ENCODE data around the gene NAA30. TPM values are rescaled to one million over a fixed set of nuclear protein-coding genes. Genes with fewer than 3 reads are reported as not detected.
A peak's percentile ranks its signal among the peaks of the same experiment; 100 is the strongest.

Gene NAA30
- total and polyA plus RNA-seq, 2 donors (not counting 1 experiment from before 2014, with no cell fraction given), result 2.8 to 13.3 TPM

GRCh38 chr14:57390806-57391516 is 575 bp downstream of the NAA30 start:
- H3K4me3 ChIP-seq (ENCODE audit: control extremely low read depth in 1 of 5, extremely low read depth in 1 of 5, insufficient read depth in 1 of 5, low read depth in 2 of 5, low read length in 4 of 5), result peak overlapping the region; percentile 38 to 97 (median 81)
- CTCF ChIA-PET, result no interaction called here
- Mint-ChIP-seq H3K27me3 (no peaks in the 10 kb centered on the region), H3K4me3 (peak overlapping the region; percentile 88), H3K27ac (peak overlapping the region; percentile 87), H3K9me3 (ENCODE audit: insufficient read depth) (no peaks in the 10 kb centered on the region), H3K4me1 (peaks cover 42% of the 10 kb centered on the region)
- no peaks in the 10 kb centered on the region for H3K27me3 ChIP-seq (replicated peaks in 1 of 4; ENCODE audit: control extremely low read depth in 1 of 4, control insufficient read depth in 3 of 4, insufficient read depth in 4 of 4, low read length in 3 of 4)
- H3K9ac ChIP-seq (ENCODE audit: low read length), result peak overlapping the region; percentile 83
- DNase-seq (peak; percentile 74), ATAC-seq (ENCODE audit: low read depth) (peak; percentile 18)
- POLR2A ChIA-PET, result interaction anchor here (0.6 to 2.6 kb wide), 3 partner anchors 56 to 1915 kb away, joined by 3 to 16 read pairs (median 5); partner anchors contain the start of genes AP5M1 and EXOC5
- H3K9me3 ChIP-seq (ENCODE audit: control extremely low read depth in 1 of 3, control insufficient read depth in 2 of 3, insufficient read depth in 1 of 3, low read length in 2 of 3), result no peaks in the 10 kb centered on the region
- peak overlapping the region; percentile 94 for H2AFZ ChIP-seq (ENCODE audit: insufficient read depth, low read depth, low read length, poor library complexity, severe bottlenecking)
- H3K27ac ChIP-seq (ENCODE audit: low read length in 2 of 2), result peak overlapping the region; percentile 43 to 82
- H3K79me2 ChIP-seq (ENCODE audit: control insufficient read depth, insufficient read depth, low read length), result peaks cover 43% of the 10 kb centered on the region
- peaks cover 26% of the 10 kb centered on the region for H4K20me1 ChIP-seq (ENCODE audit: control insufficient read depth, insufficient read depth, low read length, poor library complexity, severe bottlenecking)
- H3K4me1 ChIP-seq (ENCODE audit: control insufficient read depth in 2 of 2, insufficient read depth in 2 of 2, low read length in 2 of 2), result peaks cover 19 to 28% of the 10 kb centered on the region in 2 donors
- H3K4me2 ChIP-seq (replicated peaks; ENCODE audit: low read depth, low read length, poor library complexity, severe bottlenecking), result peak overlapping the region; percentile 80
- H3K36me3 ChIP-seq (replicated peaks in 1 of 2; ENCODE audit: control extremely low read depth in 1 of 2, control insufficient read depth in 1 of 2, extremely low read depth in 1 of 2, insufficient read depth in 2 of 2, low read length in 1 of 2), result no peaks in the 10 kb centered on the region
- intact Hi-C loops (cut with micrococcal nuclease), result loop anchor here (1.0 to 10.0 kb wide), 9 partner anchors 64 to 1979 kb away; partner anchors contain the start of genes ATG14, DAAM1, PELI2 and TMEM260
- no peak for TF ChIP-seq EZH2 (IDR thresholded peaks at IDR 0.05; ENCODE audit: borderline replicate concordance, insufficient read depth, low read depth, low read length, poor library complexity, severe bottlenecking)
- no peak for TF ChIP-seq CTCF (IDR thresholded peaks at IDR 0.05)
- 1% methylated on average over 67 of the region's 71 CpGs for WGBS (ENCODE audit: insufficient coverage)

Measured in B cell (primary cell).